Lung (tissue), 12 donors: ENCODE measurements around the gene GPATCH2. TPM values are rescaled to one million over a fixed set of nuclear protein-coding genes. Genes with fewer than 3 reads are reported as not detected.

Experiments used
- ATAC-seq: fragments of 200-7000 bp; cut with Tn5 transposase; one replicate; pipeline ENCODE4 v1.9.1; 2020; ENCODE audit warnings: moderate number of reproducible peaks; ENCODE audit not compliant: insufficient read depth, low FRiP score
- DNase-seq, 3 donors: peaks; one replicate each; pipeline ENCODE4 v3.0.0-alpha.2; 2013 to 2017
- H3K27ac ChIP-seq, 2 donors: one replicate each; pipeline ENCODE4 v1.5.1; 2013; ENCODE audit warnings: mild to moderate bottlenecking in 2 of 2, moderate library complexity in 2 of 2, control low read depth in 1 of 2, inconsistent platforms in 1 of 2, low read depth in 1 of 2, low read length in 1 of 2
- H3K27me3 ChIP-seq, 3 donors: one replicate each; pipeline ENCODE4 v1.5.1; 2013; ENCODE audit warnings: low read length in 2 of 3; ENCODE audit not compliant: control insufficient read depth in 3 of 3, insufficient read depth in 3 of 3
- H3K36me3 ChIP-seq, 4 donors: one replicate each; pipeline ENCODE4 v1.5.1; 2013; ENCODE audit warnings: low read length in 4 of 4, mild to moderate bottlenecking in 1 of 4, moderate library complexity in 1 of 4; ENCODE audit not compliant: control insufficient read depth in 4 of 4, insufficient read depth in 4 of 4
- H3K4me1 ChIP-seq, 5 donors: one replicate each; pipeline ENCODE4 v1.5.1; 2013; ENCODE audit warnings: low read length in 5 of 5, mild to moderate bottlenecking in 2 of 5, moderate library complexity in 1 of 5; ENCODE audit not compliant: control insufficient read depth in 5 of 5, insufficient read depth in 5 of 5
- H3K4me3 ChIP-seq: one replicate; pipeline ENCODE4 v1.5.1; 2013; ENCODE audit warnings: mild to moderate bottlenecking, control low read depth, moderate library complexity
- H3K9ac ChIP-seq, 2 donors: one replicate each; pipeline ENCODE4 v1.5.1; 2013; ENCODE audit warnings: low read length in 2 of 2, control low read depth in 1 of 2; ENCODE audit not compliant: insufficient read depth in 1 of 2
- H3K9me3 ChIP-seq, 4 donors: one replicate each; pipeline ENCODE4 v1.5.1; 2013; ENCODE audit warnings: low read length in 3 of 4, mild to moderate bottlenecking in 1 of 4, moderate library complexity in 1 of 4; ENCODE audit not compliant: control insufficient read depth in 4 of 4, insufficient read depth in 3 of 4
- CTCF ChIP-seq: IDR thresholded peaks from 2 replicates; pipeline ENCODE4 v1.5.1; 2012; ENCODE audit warnings: mild to moderate bottlenecking; ENCODE audit errors: control extremely low read depth, extremely low read depth
- WGBS, 2 donors: extraction: QIAGEN DNeasy Blood & Tissue Kit; methylation state at CpG; one replicate each; pipeline ENCODE4 v1.1.7; 2013; 5-methylcytosine and 5-hydroxymethylcytosine counted together
- polyA plus RNA-seq, 2 donors: library from polyadenylated mRNA; stranded (reverse); fragments of 200-250 nt; gene quantifications; one replicate each; pipeline ENCODE4 v1.2.1, GENCODE V29; 2013
- total RNA-seq, 2 donors: library from RNA; depleted of rRNA in 1 of 2; stranded (reverse); fragments of >200 nt in 1 of 2; gene quantifications; one replicate each; pipeline ENCODE4 v1.2.1, GENCODE V29; 2014 to 2021
- donor health status: control.
- donor health status: control.
- donor health status: Bipolar disorder and iron deficiency.
- donor health status: healthy.
- donor health status: DM: yes; HTN: yes; CAD: no.

GPATCH2 gene
- total and polyA plus RNA-seq, 4 donors = 3.2 to 31.0 (median 8.3) TPM

GRCh38 chr1:217402301-217402700 is 228.6 kb downstream of the GPATCH2 start:
- no peak for TF ChIP-seq CTCF
- Histone ChIP-seq H3K4me1 (peaks cover 0 to 17% (median 0%) of the 10 kb centered on the region in 5 donors), H3K27me3 (no peaks in the 10 kb centered on the region), H3K9ac (no peak overlapping the region), H3K4me3 (no peak overlapping the region), H3K36me3 (no peaks in the 10 kb centered on the region), H3K9me3 (no peaks in the 10 kb centered on the region), H3K27ac (no peak overlapping the region)
- ATAC-seq (no peak), DNase-seq (no peak)
- 70 to 87% methylated on average over 2 of the region's 2 CpGs for WGBS, 2 donors

GRCh38 chr1:217393896-217394295 is 237.0 kb downstream of the GPATCH2 start:
- ATAC-seq (no peak), DNase-seq (peak in 2 of 3 donors; percentile 51 to 64)
- no peak overlapping the region for H3K9ac ChIP-seq
- H3K4me3 ChIP-seq = no peak overlapping the region
- no peaks in the 10 kb centered on the region for H3K4me1 ChIP-seq
- no peaks in the 10 kb centered on the region for H3K27me3 ChIP-seq
- TF ChIP-seq CTCF = no peak
- no peaks in the 10 kb centered on the region for H3K9me3 ChIP-seq
- 80 to 88% methylated on average over 1 of the region's 1 CpG for WGBS, 2 donors
- H3K27ac ChIP-seq = no peak overlapping the region
- no peaks in the 10 kb centered on the region for H3K36me3 ChIP-seq

GRCh38 chr1:217392441-217392840 is 238.4 kb downstream of the GPATCH2 start:
- Histone ChIP-seq H3K36me3 (no peaks in the 10 kb centered on the region), H3K9ac (no peak overlapping the region), H3K27me3 (no peaks in the 10 kb centered on the region), H3K4me3 (no peak overlapping the region), H3K9me3 (no peaks in the 10 kb centered on the region), H3K27ac (no peak overlapping the region), H3K4me1 (no peaks in the 10 kb centered on the region)
- WGBS, 2 donors = 89 to 91% methylated on average over 3 of the region's 3 CpGs
- TF ChIP-seq CTCF = no peak
- ATAC-seq = no peak
- no peak for DNase-seq

GRCh38 chr1:217389895-217390294 is 241.0 kb downstream of the GPATCH2 start:
- Histone ChIP-seq H3K9me3 (no peaks in the 10 kb centered on the region), H3K36me3 (no peaks in the 10 kb centered on the region), H3K4me1 (no peaks in the 10 kb centered on the region), H3K27ac (no peak overlapping the region), H3K9ac (no peak overlapping the region), H3K4me3 (no peak overlapping the region), H3K27me3 (no peaks in the 10 kb centered on the region)
- DNase-seq (no peak), ATAC-seq (no peak)
- WGBS, 2 donors = 82 to 83% methylated on average over 5 of the region's 5 CpGs
- no peak for TF ChIP-seq CTCF
